ENCODE data around the gene FAAP100. TPM values are rescaled to one million over a fixed set of nuclear protein-coding genes. Genes with fewer than 3 reads are reported as not detected.
A peak's percentile ranks its signal among the peaks of the same experiment; 100 is the strongest.

The FAAP100 gene
- polyA plus RNA-seq, 1 of the 3 experiments (the other 2 are of a cell fraction) = 18.9 TPM

- no peak for TF ChIP-seq NRF1 (IDR thresholded peaks at IDR 0.05; ENCODE audit: low read depth, low read length)
- no peak for TF ChIP-seq FOSL2 (IDR thresholded peaks at IDR 0.05; ENCODE audit: borderline replicate concordance, low read depth)
Observed at GRCh38 chr17:81513372-81513752, 38.8 kb downstream of the FAAP100 start (continued).

- H2AFZ ChIP-seq (ENCODE audit: low read depth) = no peak within 1 kb of the TSS
- no peaks in the 10 kb centered on the region for H3K9me3 ChIP-seq
- no peaks in the 10 kb centered on the region for H3K27me3 ChIP-seq (ENCODE audit: insufficient read depth)
- DNase-seq = peak; percentile 100
- H3K4me3 ChIP-seq (ENCODE audit: low read depth in 2 of 2, low read length in 1 of 2) = peak within 1 kb of the TSS; percentile 70 to 91
- peaks cover 69% of the 10 kb centered on the region for H3F3A ChIP-seq (replicated peaks; ENCODE audit: insufficient read depth)
- H3K27ac ChIP-seq (ENCODE audit: low read depth in 2 of 2, low read length in 1 of 2) = peak within 1 kb of the TSS; percentile 88
- CTCF ChIA-PET = interaction anchor here (0.6 to 4.2 kb wide), 4 partner anchors 25 to 446 kb away, joined by 3 to 20 read pairs (median 4); no protein-coding TSS in a partner anchor
- peaks cover 90% of the 10 kb centered on the region for H3K79me2 ChIP-seq (ENCODE audit: insufficient read depth)
- H3K9me2 ChIP-seq = no peaks in the 10 kb centered on the region
- peaks cover 51% of the 10 kb centered on the region for H4K20me1 ChIP-seq (ENCODE audit: insufficient read depth)
- peak within 1 kb of the TSS; percentile 93 for H3K4me2 ChIP-seq
- WGBS (ENCODE audit: low lambda C conversion rate) = 25% methylated on average over 34 of the region's 111 CpGs
- peak within 1 kb of the TSS; percentile 81 for H3K9ac ChIP-seq
- POLR2A ChIA-PET = interaction anchor here (0.6 to 2.5 kb wide), 13 partner anchors 13 to 155 kb away, joined by 3 to 12 read pairs (median 4); partner anchors contain the start of genes BAHCC1 and FAAP100
- H3K4me1 ChIP-seq (ENCODE audit: control insufficient read depth in 1 of 2, insufficient read depth in 2 of 2, low read depth in 1 of 2, low read length in 1 of 2) = peaks cover 17 to 57% of the 10 kb centered on the region in 2 experiments; a peak in 3 of 4 replicates
- H3K36me3 ChIP-seq (replicated peaks in 1 of 2; ENCODE audit: control insufficient read depth in 1 of 2, insufficient read depth in 2 of 2, low read length in 1 of 2) = peaks cover 35 to 45% of the 10 kb centered on the region in 2 experiments
- TF ChIP-seq MXI1 (IDR thresholded peaks at IDR 0.05; ENCODE audit: low read depth, low read length) (no peak; the same call in 1 of the 2 replicates), RAD21 (IDR thresholded peaks at IDR 0.05; ENCODE audit: low read length) (no peak), EP300 (IDR thresholded peaks at IDR 0.05; ENCODE audit: borderline replicate concordance in 1 of 2, low read depth in 1 of 2, low read length in 1 of 2) (peak in 1 of 2 experiments; percentile 82; a peak in 1 of 4 replicates), TEAD4 (IDR thresholded peaks at IDR 0.05; ENCODE audit: borderline replicate concordance, insufficient read depth) (no peak), MEF2A (IDR thresholded peaks at IDR 0.05; ENCODE audit: borderline replicate concordance, low read depth) (no peak; the same call in 1 of the 2 replicates), CTCF (IDR thresholded peaks at IDR 0.05) (no peak), GATA2 (CRISPR knock-in tag; IDR thresholded peaks at IDR 0.05) (no peak), CHD2 (IDR thresholded peaks at IDR 0.05; ENCODE audit: low read length, partially characterized antibody) (no peak), TAF1 (IDR thresholded peaks at IDR 0.05; ENCODE audit: borderline replicate concordance, low read depth, low read length) (peak; percentile 98), ZBTB33 (IDR thresholded peaks at IDR 0.05; ENCODE audit: borderline replicate concordance, low read depth) (no peak), SIN3A (IDR thresholded peaks at IDR 0.05; ENCODE audit: borderline replicate concordance, low read depth, low read length) (peak; percentile 99), USF2 (IDR thresholded peaks at IDR 0.05; ENCODE audit: borderline replicate concordance, low read depth, low read length) (peak; percentile 62), EZH2phosphoT487 (IDR thresholded peaks at IDR 0.05; ENCODE audit: borderline replicate concordance, low read depth) (no peak), GABPA (IDR thresholded peaks at IDR 0.05; ENCODE audit: low read depth) (0 out of 2 replicates have a peak, but pooled peaks have one; percentile 26), TCF12 (IDR thresholded peaks at IDR 0.05) (peak; percentile 24; the same call in 1 of the 2 replicates), MAX (IDR thresholded peaks at IDR 0.05; ENCODE audit: low read depth) (0 out of 2 replicates have a peak, but pooled peaks have one; percentile 51), RCOR1 (IDR thresholded peaks at IDR 0.05; ENCODE audit: low read length) (no peak), IRF3 (IDR thresholded peaks at IDR 0.05; ENCODE audit: low read depth, low read length) (no peak), POLR2AphosphoS5 (IDR thresholded peaks at IDR 0.05; ENCODE audit: low read depth, low read length) (peak; percentile 100), JUND (IDR thresholded peaks at IDR 0.05) (no peak)
Observed at GRCh38 chr17:81512562-81513371, 39.4 kb downstream of the FAAP100 start, which contains the start of gene ACTG1. Gene ACTG1 (minus strand): TSS chr17:81512799. CDS start chr17:81512354, 445 bp downstream.
